BE2C (cell line): ENCODE data around the gene FOXJ1. TPM values are rescaled to one million over a fixed set of nuclear protein-coding genes. Genes with fewer than 3 reads are reported as not detected.
"Not testable (repeated sequence)": the region's sequence is repeated elsewhere in the genome, so short reads cannot be mapped to it uniquely, and the experiment has no call there.

Source experiments
- DNase-seq: peaks from one replicate; pipeline ENCODE4 v3.0.0-alpha.2; 2020
- H3K27me3 ChIP-seq: fragments of 250-450 bp; sonication (Bioruptor Pico); 2 replicates; pipeline ENCODE4 v1.5.1; 2020; ENCODE audit warnings: mild to moderate bottlenecking
- H3K36me3 ChIP-seq: fragments of 250-450 bp; sonication (Bioruptor Pico); 2 replicates; pipeline ENCODE4 v1.5.1; 2020; ENCODE audit warnings: mild to moderate bottlenecking
- H3K4me1 ChIP-seq: fragments of 250-450 bp; sonication (Bioruptor Pico); 2 replicates; pipeline ENCODE4 v1.5.1; 2020
- H3K4me3 ChIP-seq: 2 replicates; pipeline ENCODE4 v1.5.1; 2011; ENCODE audit warnings: low read depth, low read length
- H3K9me3 ChIP-seq: fragments of 250-450 bp; sonication (Bioruptor Pico); 2 replicates; pipeline ENCODE4 v1.5.1; 2020
- CTCF ChIP-seq: IDR thresholded peaks from 2 replicates; pipeline ENCODE4 v1.5.1; 2012; ENCODE audit warnings: mild to moderate bottlenecking, low read depth, low read length
- polyA plus RNA-seq: library from polyadenylated mRNA; unstranded; fragments of >200 nt; gene quantifications from one replicate; pipeline ENCODE4 v1.2.1, GENCODE V29; 2012; ENCODE audit warnings: low read depth, missing spikeins; ENCODE audit not compliant: insufficient read length, insufficient read depth

FOXJ1 gene
- polyA plus RNA-seq: not detected

- Histone ChIP-seq H3K9me3 (no peaks in the 10 kb centered on the region), H3K4me3 (peak within 1 kb of the TSS; percentile 57), H3K4me1 (peaks cover 5% of the 10 kb centered on the region; the same call in 1 of the 2 replicates), H3K36me3 (no peaks in the 10 kb centered on the region), H3K27me3 (peaks cover 3% of the 10 kb centered on the region; the same call in 1 of the 2 replicates)
- TF ChIP-seq CTCF: no peak
- peak; percentile 94 for DNase-seq
Observed at GRCh38 chr17:76141212-76142038, at the start of gene FOXJ1. FOXJ1 (minus strand) TSS chr17:76141245; CDS start chr17:76140395, 850 bp downstream.

GRCh38 chr17:76189741-76190140, 48.7 kb upstream of the FOXJ1 start:
- no peak for DNase-seq
- no peaks in the 10 kb centered on the region for H3K27me3 ChIP-seq

GRCh38 chr17:76189247-76189646, 48.2 kb upstream of the FOXJ1 start:
- no peaks in the 10 kb centered on the region for H3K9me3 ChIP-seq
- H3K36me3 ChIP-seq: no peaks in the 10 kb centered on the region
- DNase-seq: no peak
- no peak overlapping the region for H3K4me3 ChIP-seq
- H3K27me3 ChIP-seq: no peaks in the 10 kb centered on the region
- no peak for TF ChIP-seq CTCF
- H3K4me1 ChIP-seq: peaks cover 5% of the 10 kb centered on the region

More at GRCh38 chr17:76189741-76190140, 48.7 kb upstream of the FOXJ1 start:
- Histone ChIP-seq H3K4me1 (peaks cover 5% of the 10 kb centered on the region), H3K4me3 (no peak overlapping the region), H3K9me3 (no peaks in the 10 kb centered on the region), H3K36me3 (no peaks in the 10 kb centered on the region)
- TF ChIP-seq CTCF: no peak

GRCh38 chr17:76188213-76189016, 47.4 kb upstream of the FOXJ1 start:
- TF ChIP-seq CTCF: no peak
- H3K27me3 ChIP-seq: no peaks in the 10 kb centered on the region
- H3K4me3 ChIP-seq: no peak overlapping the region
- DNase-seq: no peak
- H3K4me1 ChIP-seq: no peaks in the 10 kb centered on the region; the same call in 1 of the 2 replicates
- no peaks in the 10 kb centered on the region for H3K36me3 ChIP-seq
- no peaks in the 10 kb centered on the region for H3K9me3 ChIP-seq

- not testable (repeated sequence) for H3K4me3 ChIP-seq, H3K36me3 ChIP-seq, DNase-seq, H3K27me3 ChIP-seq, H3K4me1 ChIP-seq, H3K9me3 ChIP-seq
Observed at GRCh38 chr17:76186774-76187173, 45.7 kb upstream of the FOXJ1 start.

- no peak overlapping the region for H3K4me3 ChIP-seq
- TF ChIP-seq CTCF: no peak
- no peaks in the 10 kb centered on the region for H3K36me3 ChIP-seq
- no peaks in the 10 kb centered on the region for H3K27me3 ChIP-seq
- H3K9me3 ChIP-seq: no peaks in the 10 kb centered on the region
- H3K4me1 ChIP-seq: peaks cover 3% of the 10 kb centered on the region; the same call in 1 of the 2 replicates
- DNase-seq: no peak
Observed at GRCh38 chr17:76184290-76184689, 43.2 kb upstream of the FOXJ1 start.
